ENCODE data around the gene TMC4.
A peak's percentile ranks its signal among the peaks of the same experiment; 100 is the strongest.

TMC4 gene

DNA sequence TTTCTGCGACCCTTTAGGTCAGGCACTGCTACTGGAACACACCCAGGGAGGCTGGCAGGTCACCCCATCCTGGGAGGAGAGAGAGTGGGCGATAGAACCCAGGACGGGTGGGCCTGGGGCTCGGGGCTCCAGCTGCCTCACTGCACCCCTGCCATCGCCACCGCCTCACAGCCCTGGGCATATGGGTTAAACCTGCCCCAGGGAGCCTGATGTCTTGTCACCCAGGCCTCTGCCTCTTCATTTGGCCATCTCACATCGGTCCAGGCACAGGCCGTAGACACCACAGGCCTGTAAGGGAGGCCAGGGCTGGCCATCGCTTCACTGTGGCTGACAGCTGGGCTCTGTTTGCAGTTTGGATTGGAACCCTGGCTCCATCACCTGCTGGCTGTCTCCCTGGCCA, 47.2 kb downstream of the TMC4 start:
- DNase-seq (ENCODE audit: low read depth), result no peak
- TF ChIP-seq, protein P1, sequence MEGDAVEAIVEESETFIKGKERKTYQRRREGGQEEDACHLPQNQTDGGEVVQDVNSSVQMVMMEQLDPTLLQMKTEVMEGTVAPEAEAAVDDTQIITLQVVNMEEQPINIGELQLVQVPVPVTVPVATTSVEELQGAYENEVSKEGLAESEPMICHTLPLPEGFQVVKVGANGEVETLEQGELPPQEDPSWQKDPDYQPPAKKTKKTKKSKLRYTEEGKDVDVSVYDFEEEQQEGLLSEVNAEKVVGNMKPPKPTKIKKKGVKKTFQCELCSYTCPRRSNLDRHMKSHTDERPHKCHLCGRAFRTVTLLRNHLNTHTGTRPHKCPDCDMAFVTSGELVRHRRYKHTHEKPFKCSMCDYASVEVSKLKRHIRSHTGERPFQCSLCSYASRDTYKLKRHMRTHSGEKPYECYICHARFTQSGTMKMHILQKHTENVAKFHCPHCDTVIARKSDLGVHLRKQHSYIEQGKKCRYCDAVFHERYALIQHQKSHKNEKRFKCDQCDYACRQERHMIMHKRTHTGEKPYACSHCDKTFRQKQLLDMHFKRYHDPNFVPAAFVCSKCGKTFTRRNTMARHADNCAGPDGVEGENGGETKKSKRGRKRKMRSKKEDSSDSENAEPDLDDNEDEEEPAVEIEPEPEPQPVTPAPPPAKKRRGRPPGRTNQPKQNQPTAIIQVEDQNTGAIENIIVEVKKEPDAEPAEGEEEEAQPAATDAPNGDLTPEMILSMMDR (IDR thresholded peaks at IDR 0.05; ENCODE audit: control insufficient read depth, extremely low read depth, insufficient read depth), result no peak
- no peak overlapping the region for H3K4me3 ChIP-seq (ENCODE audit: low read depth, low read length)

DNA sequence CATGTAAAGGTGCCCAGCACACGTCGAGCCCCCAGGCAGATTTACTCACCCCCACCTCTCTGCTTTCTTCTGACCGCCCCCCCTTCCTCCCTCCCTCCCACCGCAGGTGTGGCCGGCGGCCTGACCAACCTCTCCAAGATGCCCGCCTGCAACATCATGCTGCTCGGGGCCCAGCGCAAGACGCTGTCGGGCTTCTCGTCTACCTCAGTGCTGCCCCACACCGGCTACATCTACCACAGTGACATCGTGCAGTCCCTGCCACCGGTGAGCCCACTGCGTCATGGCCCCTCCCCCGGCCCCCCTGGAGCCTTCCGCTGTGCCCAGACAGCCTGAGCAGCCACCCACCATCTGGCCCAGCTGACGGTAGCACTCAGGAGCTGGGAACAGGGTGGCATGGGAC, 48.6 kb downstream of the TMC4 start:
- H3K4me3 ChIP-seq (ENCODE audit: low read depth, low read length), result no peak overlapping the region
- DNase-seq (ENCODE audit: low read depth), result no peak
- TF ChIP-seq, protein P1 (IDR thresholded peaks at IDR 0.05; ENCODE audit: control insufficient read depth, extremely low read depth, insufficient read depth), result no peak

- no peak for DNase-seq (ENCODE audit: low read depth)
- H3K4me3 ChIP-seq (ENCODE audit: low read depth, low read length), result no peak overlapping the region
- TF ChIP-seq, protein P1 (IDR thresholded peaks at IDR 0.05; ENCODE audit: control insufficient read depth, extremely low read depth, insufficient read depth), result no peak
Measured at GRCh38 chr19:54123682-54124081, 49.3 kb downstream of the TMC4 start.

DNA sequence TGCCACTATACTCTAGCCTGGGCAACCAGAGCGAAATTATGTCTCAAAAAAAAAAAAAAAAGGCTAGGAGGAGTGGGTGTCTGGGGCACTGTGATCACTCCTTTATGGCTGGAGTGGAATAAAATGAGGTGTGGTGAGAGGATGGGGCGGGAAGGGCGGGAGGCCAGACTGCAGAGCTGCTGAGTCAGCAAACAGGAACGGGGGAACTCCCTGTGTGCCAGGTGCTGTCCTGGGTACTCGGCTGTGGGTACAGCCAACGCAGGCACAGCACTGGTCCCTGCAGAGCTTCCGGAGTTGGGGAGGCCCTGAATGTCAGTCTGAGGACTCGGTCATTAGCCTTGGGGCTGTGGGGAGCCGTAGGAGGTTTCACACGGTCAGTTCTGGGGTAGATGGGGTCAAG, 51.7 kb downstream of the TMC4 start:
- TF ChIP-seq, protein P1 (IDR thresholded peaks at IDR 0.05; ENCODE audit: control insufficient read depth, extremely low read depth, insufficient read depth), result no peak

GRCh38 chr19:54115109-54116063, 57.6 kb downstream of the TMC4 start, which contains the start of the genes PRPF31 and TFPT:
TSS of gene PRPF31 (plus strand) at chr19:54115754. CDS start at chr19:54118279, 2,525 bp downstream.
TSS of gene TFPT (minus strand) at chr19:54115657. CDS start at chr19:54115269, 388 bp downstream.
- peak; percentile 96 for DNase-seq (ENCODE audit: low read depth)
- H3K4me3 ChIP-seq (ENCODE audit: low read depth, low read length), result peak within 1 kb of the TSS; percentile 100
- TF ChIP-seq, protein P1 (IDR thresholded peaks at IDR 0.05; ENCODE audit: control insufficient read depth, extremely low read depth, insufficient read depth), result no peak

More for the DNA sequence above, 51.7 kb downstream of the TMC4 start:
- DNase-seq (ENCODE audit: low read depth), result no peak
- H3K4me3 ChIP-seq (ENCODE audit: low read depth, low read length), result no peak overlapping the region

DNA sequence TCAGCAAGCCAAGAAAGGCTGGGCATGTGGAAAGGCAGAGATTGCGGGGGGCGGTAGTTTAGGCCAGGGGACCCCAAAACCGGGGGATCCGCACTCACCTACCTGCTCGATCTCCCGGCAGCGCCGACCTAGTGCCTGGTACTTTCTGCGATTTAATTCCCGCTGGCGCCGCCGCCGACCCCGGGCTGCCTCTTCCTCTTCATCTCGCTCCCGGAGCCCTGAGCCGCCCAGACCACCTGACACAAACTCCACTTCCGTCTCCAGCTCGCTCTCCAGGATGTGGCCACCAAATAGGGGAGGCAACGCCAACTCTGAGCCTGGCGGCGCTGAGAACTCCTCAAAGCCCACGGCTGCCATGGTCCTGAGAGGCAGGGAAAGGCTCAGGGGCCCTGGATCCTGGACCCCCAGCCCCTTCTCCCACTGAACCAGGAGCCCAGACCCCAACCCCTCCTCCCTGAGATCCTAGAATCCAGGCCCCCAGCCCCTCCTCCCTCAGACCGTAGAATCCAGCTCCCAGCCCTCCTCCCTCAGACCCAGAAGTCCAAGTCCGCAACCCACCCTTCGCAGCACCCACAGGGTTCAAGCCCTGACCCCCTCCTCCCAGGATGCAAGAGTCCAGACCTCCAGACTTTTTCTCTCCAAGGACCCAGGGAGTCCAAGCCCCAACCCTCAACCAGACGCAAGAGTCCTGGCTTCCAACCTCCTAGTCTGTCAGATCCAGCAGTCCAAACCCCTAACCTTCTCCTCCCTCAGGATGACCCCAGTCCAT, 58.4 kb downstream of the TMC4 start:
- peak overlapping the region; percentile 100 for H3K4me3 ChIP-seq (ENCODE audit: low read depth, low read length)
- TF ChIP-seq, protein P1 (IDR thresholded peaks at IDR 0.05; ENCODE audit: control insufficient read depth, extremely low read depth, insufficient read depth), result no peak
- DNase-seq (ENCODE audit: low read depth), result peak; percentile 11

Measured in LNCaP clone FGC (cell line).